IMR-90 (cell line): ENCODE data around the gene ACER1. TPM values are rescaled to one million over a fixed set of nuclear protein-coding genes. Genes with fewer than 3 reads are reported as not detected.

Source experiments
- ATAC-seq: fragments of 200-7000 bp; cut with Tn5 transposase; 2 replicates; pipeline ENCODE4 v1.9.1; 2020; ENCODE audit warnings: low read depth, mild to moderate bottlenecking, moderate library complexity
- BruUV-seq: library from RNA; stranded (reverse); fragments of 400-500 nt; replicated peaks from 2 replicates; lab custom pipeline; 2021; lab: Mats Ljungman, UMichigan
- CTCF ChIA-PET: fragments of 300-600 bp; formaldehyde crosslinking; extraction: SDS; loops from one replicate; lab custom pipeline; 2021; ENCODE audit warnings: antibody characterized with exemption; lab: Yijun Ruan, JAX
- POLR2A ChIA-PET: fragments of 300-600 bp; sonication (Branson Sonifier 250); formaldehyde crosslinking; loops from one replicate; lab custom pipeline; 2022; ENCODE audit warnings: antibody characterized with exemption; ENCODE audit not compliant: unreplicated experiment; lab: Charles Lee
- DNase-seq: peaks from one replicate; pipeline ENCODE4 v3.0.0; 2013
- H2AFZ ChIP-seq: replicated peaks from 2 replicates; pipeline ENCODE3; 2013; ENCODE audit warnings: low read length, mild to moderate bottlenecking; ENCODE audit not compliant: poor library complexity
- H2AK5ac ChIP-seq: 2 replicates; pipeline ENCODE4 v1.6.1; 2013; ENCODE audit warnings: low read depth, low read length, inconsistent platforms
- H2AK9ac ChIP-seq: replicated peaks from 2 replicates; pipeline ENCODE3; 2013; ENCODE audit warnings: mild to moderate bottlenecking, low read depth, low read length, moderate library complexity; ENCODE audit not compliant: poor library complexity
- H2BK120ac ChIP-seq: 2 replicates; pipeline ENCODE4 v1.6.1; 2013; ENCODE audit warnings: low read depth, low read length, inconsistent platforms
- H2BK15ac ChIP-seq: 3 replicates; pipeline ENCODE4 v1.6.1; 2013; ENCODE audit warnings: low read depth, low read length, inconsistent platforms
- H2BK20ac ChIP-seq: 2 replicates; pipeline ENCODE4 v1.6.1; 2013; ENCODE audit warnings: low read depth, mild to moderate bottlenecking, inconsistent platforms, low read length, moderate library complexity
- H2BK5ac ChIP-seq: 2 replicates; pipeline ENCODE4 v1.6.1; 2013; ENCODE audit warnings: mild to moderate bottlenecking, low read depth, low read length, inconsistent platforms; ENCODE audit not compliant: poor library complexity, severe bottlenecking
- H3K14ac ChIP-seq: replicated peaks from 2 replicates; pipeline ENCODE4 v1.6.1; 2013; ENCODE audit warnings: low read depth, low read length, inconsistent platforms
- H3K18ac ChIP-seq: 2 replicates; pipeline ENCODE4 v1.6.1; 2013; ENCODE audit warnings: low read depth, low read length, control low read depth
- H3K23ac ChIP-seq: 2 replicates; pipeline ENCODE4 v1.6.1; 2013; ENCODE audit warnings: low read depth, low read length, inconsistent platforms
- H3K27ac ChIP-seq: 2 replicates; pipeline ENCODE4 v1.5.1; 2013; ENCODE audit warnings: mild to moderate bottlenecking, control low read depth, low read length; ENCODE audit not compliant: insufficient read depth
- H3K27me3 ChIP-seq: 2 replicates; pipeline ENCODE4 v1.6.1; 2013; ENCODE audit warnings: low read length; ENCODE audit not compliant: control insufficient read depth, insufficient read depth
- H3K36me3 ChIP-seq: 2 replicates; pipeline ENCODE4 v1.6.1; 2013; ENCODE audit warnings: low read length, mixed read lengths; ENCODE audit not compliant: control insufficient read depth, insufficient read depth
- H3K4ac ChIP-seq: 2 replicates; pipeline ENCODE4 v1.6.1; 2013; ENCODE audit warnings: low read depth, low read length, inconsistent platforms
- H3K4me1 ChIP-seq: 2 replicates; pipeline ENCODE4 v1.6.1; 2013; ENCODE audit warnings: low read length, mixed read lengths; ENCODE audit not compliant: control insufficient read depth, insufficient read depth
- H3K4me2 ChIP-seq: 2 replicates; pipeline ENCODE4 v1.6.1; 2013; ENCODE audit warnings: low read depth, mild to moderate bottlenecking, control low read depth, low read length, moderate library complexity
- H3K4me3 ChIP-seq: 2 replicates; pipeline ENCODE4 v1.5.1; 2013; ENCODE audit warnings: low read depth, mild to moderate bottlenecking, control low read depth, low read length, moderate library complexity; ENCODE audit not compliant: insufficient read depth
- H3K56ac ChIP-seq: 2 replicates; pipeline ENCODE4 v1.6.1; 2013; ENCODE audit warnings: low read length, inconsistent platforms; ENCODE audit not compliant: insufficient read depth; ENCODE audit errors: extremely low read depth
- H3K79me1 ChIP-seq, 2 experiments: 2 replicates each; pipeline ENCODE4 v1.6.1; 2013; ENCODE audit warnings: low read length in 2 of 2, inconsistent platforms in 1 of 2, low read depth in 1 of 2
- H3K9ac ChIP-seq: 2 replicates; pipeline ENCODE4 v1.6.1; 2013; ENCODE audit warnings: low read depth, low read length, control low read depth
- H3K9me1 ChIP-seq: 2 replicates; pipeline ENCODE4 v1.6.1; 2013; ENCODE audit warnings: low read length, inconsistent platforms; ENCODE audit not compliant: insufficient read depth
- H3K9me3 ChIP-seq: 2 replicates; pipeline ENCODE4 v1.6.1; 2013; ENCODE audit warnings: low read length; ENCODE audit not compliant: control insufficient read depth, insufficient read depth
- H4K20me1 ChIP-seq: 2 replicates; pipeline ENCODE4 v1.6.1; 2013; ENCODE audit warnings: low read length, inconsistent platforms; ENCODE audit not compliant: insufficient read depth
- H4K5ac ChIP-seq: 2 replicates; pipeline ENCODE4 v1.6.1; 2013; ENCODE audit warnings: mild to moderate bottlenecking, low read depth, low read length, control low read depth
- H4K8ac ChIP-seq, 2 experiments: 2 replicates each; pipeline ENCODE4 v1.6.1; 2013; ENCODE audit warnings: low read depth in 2 of 2, low read length in 2 of 2, control low read depth in 1 of 2, inconsistent platforms in 1 of 2
- H4K91ac ChIP-seq: 2 replicates; pipeline ENCODE4 v1.6.1; 2013; ENCODE audit warnings: low read depth, low read length, inconsistent platforms; ENCODE audit not compliant: insufficient read depth
- BHLHE40 ChIP-seq: fragments of 150-350 bp; IDR thresholded peaks from 2 replicates; pipeline ENCODE4 v1.6.1; 2016; ENCODE audit warnings: mild to moderate bottlenecking, low read depth, low read length
- CEBPB ChIP-seq: IDR thresholded peaks from 2 replicates; pipeline ENCODE4 v1.6.1; 2012; ENCODE audit warnings: low read depth, low read length, improper control_type of control experiment
- CHD1 ChIP-seq: IDR thresholded peaks from 2 replicates; pipeline ENCODE4 v1.6.1; 2012; ENCODE audit warnings: low read depth, low read length, improper control_type of control experiment
- FOS ChIP-seq: fragments of 150-350 bp; IDR thresholded peaks from 2 replicates; pipeline ENCODE4 v1.6.1; 2016; ENCODE audit warnings: low read depth, low read length
- MAFK ChIP-seq: IDR thresholded peaks from 2 replicates; pipeline ENCODE4 v1.6.1; 2012; ENCODE audit warnings: low read depth, low read length, improper control_type of control experiment
- MAZ ChIP-seq: IDR thresholded peaks from 2 replicates; pipeline ENCODE4 v1.6.1; 2012; ENCODE audit warnings: low read depth, mild to moderate bottlenecking, low read length, improper control_type of control experiment, moderate library complexity, borderline replicate concordance
- MXI1 ChIP-seq: IDR thresholded peaks from 2 replicates; pipeline ENCODE4 v1.6.1; 2012; ENCODE audit warnings: low read depth, mild to moderate bottlenecking, low read length, moderate library complexity, borderline replicate concordance
- NFE2L2 ChIP-seq: fragments of 150-350 bp; IDR thresholded peaks from 2 replicates; pipeline ENCODE4 v1.6.1; 2016; ENCODE audit warnings: low read depth, mild to moderate bottlenecking, low read length
- POLR2A ChIP-seq: IDR thresholded peaks from 2 replicates; pipeline ENCODE4 v1.6.1; 2012; ENCODE audit warnings: mild to moderate bottlenecking, low read depth, low read length
- RAD21 ChIP-seq: IDR thresholded peaks from 2 replicates; pipeline ENCODE4 v1.6.1; 2012; ENCODE audit warnings: low read length, improper control_type of control experiment
- RCOR1 ChIP-seq: IDR thresholded peaks from 2 replicates; pipeline ENCODE4 v1.6.1; 2012; ENCODE audit warnings: mild to moderate bottlenecking, low read length, improper control_type of control experiment; ENCODE audit not compliant: insufficient replicate concordance
- RFX5 ChIP-seq: IDR thresholded peaks from 2 replicates; pipeline ENCODE4 v1.8.0; 2012; ENCODE audit warnings: low read depth, mild to moderate bottlenecking, low read length, moderate library complexity
- SMC3 ChIP-seq: fragments of 150-350 bp; IDR thresholded peaks from 2 replicates; pipeline ENCODE4 v1.6.1; 2016; ENCODE audit warnings: low read depth, mild to moderate bottlenecking, antibody characterized with exemption, low read length, moderate library complexity
- USF2 ChIP-seq: fragments of 150-350 bp; IDR thresholded peaks from 2 replicates; pipeline ENCODE4 v1.6.1; 2017; ENCODE audit warnings: mild to moderate bottlenecking, antibody characterized with exemption, low read length, low read depth
- WGBS, 2 experiments: methylation state at CpG; one replicate each; pipeline versions ENCODE4 v1.1.5 to v1.1.7; 2013; ENCODE audit warnings: missing lambda C conversion rate in 2 of 2; ENCODE audit not compliant: insufficient read length in 1 of 2; ENCODE audit errors: extremely low coverage in 2 of 2; 5-methylcytosine and 5-hydroxymethylcytosine counted together
- dilution Hi-C: fragments of 300-500 bp; cut with HindIII; formaldehyde crosslinking; loops from one replicate; pipeline ENCODE4 v1.14.3; 2018; ENCODE audit warnings: low sequenced_read_pairs; ENCODE audit not compliant: unreplicated experiment
- in situ Hi-C: fragments of 300-500 bp; cut with MboI; formaldehyde crosslinking; loops from 3 replicates; pipeline ENCODE4 v1.14.3; 2019; ENCODE audit warnings: low sequenced_read_pairs, inconsistent platforms, mixed read lengths
- intact Hi-C: fragments of 100-400 bp; cut with micrococcal nuclease; formaldehyde crosslinking; loops from 2 replicates; pipeline ENCODE4 v1.10.0; 2022
- polyA plus RNA-seq, 3 experiments: library from polyadenylated mRNA; depleted of rRNA; stranded (reverse); fragments of >200 nt; gene quantifications; 2 replicates each; pipeline ENCODE4 v1.2.3, GENCODE V29; 2012; ENCODE audit warnings: low replicate concordance in 1 of 3
- total RNA-seq: library from RNA; depleted of rRNA; stranded (reverse); fragments of >200 nt; gene quantifications from 2 replicates; pipeline ENCODE4 v1.2.3, GENCODE V29; 2012
- TF ChIP-seq, protein P1 (sequence below): fragments of 150-350 bp; IDR thresholded peaks from 2 replicates; pipeline ENCODE4 v1.6.1; 2016; ENCODE audit warnings: low read depth, mild to moderate bottlenecking, low read length, moderate library complexity, borderline replicate concordance

The ACER1 gene
- total and polyA plus RNA-seq, 2 of the 4 experiments (the other 2 are of a cell fraction), result not detected

DNA sequence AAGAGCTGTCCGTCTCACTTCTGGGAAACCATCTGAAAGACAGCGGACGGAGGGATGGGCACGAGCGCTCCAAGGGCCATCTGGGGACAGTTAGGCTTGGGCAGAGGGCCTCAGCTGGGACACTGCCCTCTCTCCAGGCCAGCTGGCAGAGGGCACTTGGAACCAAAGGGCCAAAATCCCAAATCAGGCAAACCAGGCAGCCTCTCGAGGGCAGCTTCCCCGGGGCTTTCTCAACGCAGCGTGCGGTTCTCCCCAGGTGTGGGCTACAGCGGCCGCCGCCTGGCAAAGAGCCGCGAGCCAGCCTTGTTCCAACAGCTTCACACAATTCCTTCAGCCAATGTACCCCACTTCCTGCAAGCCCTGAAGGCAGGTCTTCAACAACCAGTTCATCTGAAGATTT, 58.7 kb downstream of the ACER1 start:
- peak overlapping the region; percentile 82 for H4K91ac ChIP-seq
- POLR2A ChIA-PET, result interaction anchor here (0.6 kb wide), 1 partner anchor 96 kb away, joined by 3 read pairs; no protein-coding TSS in a partner anchor
- H2AK5ac ChIP-seq, result peak overlapping the region; percentile 78
- H3K9me3 ChIP-seq, result no peaks in the 10 kb centered on the region
- BruUV-seq, result no TSS peak
- peak overlapping the region; percentile 23; the same call in 1 of the 3 replicates for H2BK15ac ChIP-seq
- no peak overlapping the region for H2AFZ ChIP-seq
- peak overlapping the region; percentile 13; the same call in 1 of the 2 replicates for H3K9ac ChIP-seq
- peaks cover 10% of the 10 kb centered on the region; the same call in 1 of the 2 replicates for H3K36me3 ChIP-seq
- H4K5ac ChIP-seq, result no peak overlapping the region; the same call in 1 of the 2 replicates
- peaks cover 66% of the 10 kb centered on the region for H3K4me1 ChIP-seq
- intact Hi-C loops, result loop anchor here (5.0 kb wide), 1 partner anchor 42 kb away; no protein-coding TSS in a partner anchor
- H2BK120ac ChIP-seq, result peak overlapping the region; percentile 77
- CTCF ChIA-PET, result interaction anchor here (1.3 kb wide), 1 partner anchor 56 kb away, joined by 3 read pairs; no protein-coding TSS in a partner anchor
- ATAC-seq, result no peak
- peak overlapping the region; percentile 31 for H3K14ac ChIP-seq
- peak overlapping the region; percentile 87 for H2BK5ac ChIP-seq
- peak overlapping the region; percentile 68; the same call in 1 of the 2 replicates for H3K4me2 ChIP-seq
- H3K79me1 ChIP-seq, result peaks cover 41 to 91% of the 10 kb centered on the region in 2 experiments
- no peak overlapping the region for H3K4me3 ChIP-seq
- peak overlapping the region; percentile 21; the same call in 1 of the 2 replicates for H3K23ac ChIP-seq
- dilution Hi-C loops, result no loop called here
- H2BK20ac ChIP-seq, result peak overlapping the region; percentile 61
- DNase-seq, result no peak
- peak overlapping the region; percentile 96 for H3K4ac ChIP-seq
- H3K27me3 ChIP-seq, result no peaks in the 10 kb centered on the region
- H4K8ac ChIP-seq, result peak overlapping the region; percentile 53 to 57; a peak in 3 of 4 replicates
- in situ Hi-C loops, result loop anchor here (10.0 kb wide), 1 partner anchor 50 kb away; no protein-coding TSS in a partner anchor
- H3K18ac ChIP-seq, result no peak overlapping the region; the same call in 1 of the 2 replicates
- H3K9me1 ChIP-seq, result peaks cover 57% of the 10 kb centered on the region
- 95% methylated on average over 13 of the region's 15 CpGs; no CpG with 5 or more reads in 1 of the 2 experiments for whole genome bisulfite sequencing, 2 experiments
- H3K56ac ChIP-seq, result 0 out of 2 replicates have a peak overlapping the region, but pooled peaks have one; percentile 19
- H2AK9ac ChIP-seq, result peak overlapping the region; percentile 6
- H4K20me1 ChIP-seq, result peaks cover 83% of the 10 kb centered on the region
- peak overlapping the region; percentile 88 for H3K27ac ChIP-seq
- TF ChIP-seq USF2, result no peak
- TF ChIP-seq RCOR1, result no peak
- TF ChIP-seq MAFK, result no peak
- no peak for TF ChIP-seq FOS
- TF ChIP-seq, protein P1, sequence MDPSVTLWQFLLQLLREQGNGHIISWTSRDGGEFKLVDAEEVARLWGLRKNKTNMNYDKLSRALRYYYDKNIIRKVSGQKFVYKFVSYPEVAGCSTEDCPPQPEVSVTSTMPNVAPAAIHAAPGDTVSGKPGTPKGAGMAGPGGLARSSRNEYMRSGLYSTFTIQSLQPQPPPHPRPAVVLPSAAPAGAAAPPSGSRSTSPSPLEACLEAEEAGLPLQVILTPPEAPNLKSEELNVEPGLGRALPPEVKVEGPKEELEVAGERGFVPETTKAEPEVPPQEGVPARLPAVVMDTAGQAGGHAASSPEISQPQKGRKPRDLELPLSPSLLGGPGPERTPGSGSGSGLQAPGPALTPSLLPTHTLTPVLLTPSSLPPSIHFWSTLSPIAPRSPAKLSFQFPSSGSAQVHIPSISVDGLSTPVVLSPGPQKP, result no peak
- TF ChIP-seq MAZ, result no peak
- no peak for TF ChIP-seq SMC3
- no peak for TF ChIP-seq MXI1
- TF ChIP-seq NFE2L2, result no peak
- no peak for TF ChIP-seq CEBPB
- TF ChIP-seq RAD21, result no peak
- no peak for TF ChIP-seq BHLHE40
- no peak for TF ChIP-seq RFX5
- no peak for TF ChIP-seq POLR2A
- TF ChIP-seq CHD1, result no peak
